Astrocyte of the cerebellum (primary cell): Measurements from ENCODE around the gene ATP5MK.
A peak's percentile ranks its signal among the peaks of the same experiment; 100 is the strongest.
"Not testable (repeated sequence)": the region's sequence is repeated elsewhere in the genome, so short reads cannot be mapped to it uniquely, and the experiment has no call there.

ENCODE experiments used
- DNase-seq: peaks from one replicate; pipeline ENCODE4 v3.0.0-alpha.2; 2011; ENCODE audit warnings: low read depth
- H3K4me3 ChIP-seq: 2 replicates; pipeline ENCODE4 v1.5.1; 2011; ENCODE audit warnings: mild to moderate bottlenecking, low read depth, low read length, moderate library complexity
- in situ Hi-C: cut with HindIII; loops from 2 replicates; pipeline ENCODE4 v1.10.0; 2017; ENCODE audit warnings: low sequenced_read_pairs
- TF ChIP-seq, protein P1 (sequence below): IDR thresholded peaks from 2 replicates; pipeline ENCODE4 v1.5.1; 2012; ENCODE audit warnings: low read length, low read depth, moderate library complexity, mild to moderate bottlenecking; ENCODE audit errors: missing control alignments

Gene ATP5MK

GRCh38 chr10:103355906-103356599, 40.2 kb downstream of the ATP5MK start:
- no peak for DNase-seq
- no peak overlapping the region for H3K4me3 ChIP-seq
- in situ Hi-C loops: no loop called here
- TF ChIP-seq, protein P1, sequence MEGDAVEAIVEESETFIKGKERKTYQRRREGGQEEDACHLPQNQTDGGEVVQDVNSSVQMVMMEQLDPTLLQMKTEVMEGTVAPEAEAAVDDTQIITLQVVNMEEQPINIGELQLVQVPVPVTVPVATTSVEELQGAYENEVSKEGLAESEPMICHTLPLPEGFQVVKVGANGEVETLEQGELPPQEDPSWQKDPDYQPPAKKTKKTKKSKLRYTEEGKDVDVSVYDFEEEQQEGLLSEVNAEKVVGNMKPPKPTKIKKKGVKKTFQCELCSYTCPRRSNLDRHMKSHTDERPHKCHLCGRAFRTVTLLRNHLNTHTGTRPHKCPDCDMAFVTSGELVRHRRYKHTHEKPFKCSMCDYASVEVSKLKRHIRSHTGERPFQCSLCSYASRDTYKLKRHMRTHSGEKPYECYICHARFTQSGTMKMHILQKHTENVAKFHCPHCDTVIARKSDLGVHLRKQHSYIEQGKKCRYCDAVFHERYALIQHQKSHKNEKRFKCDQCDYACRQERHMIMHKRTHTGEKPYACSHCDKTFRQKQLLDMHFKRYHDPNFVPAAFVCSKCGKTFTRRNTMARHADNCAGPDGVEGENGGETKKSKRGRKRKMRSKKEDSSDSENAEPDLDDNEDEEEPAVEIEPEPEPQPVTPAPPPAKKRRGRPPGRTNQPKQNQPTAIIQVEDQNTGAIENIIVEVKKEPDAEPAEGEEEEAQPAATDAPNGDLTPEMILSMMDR: no peak

- DNase-seq, H3K4me3 ChIP-seq, in situ Hi-C loops: not testable (repeated sequence)
Observed at GRCh38 chr10:103354567-103354966, 41.7 kb downstream of the ATP5MK start.

GRCh38 chr10:103353281-103353680, 43.0 kb downstream of the ATP5MK start:
- in situ Hi-C loops: no loop called here
- no peak overlapping the region for H3K4me3 ChIP-seq
- TF ChIP-seq, protein P1: no peak
- no peak for DNase-seq

DNA sequence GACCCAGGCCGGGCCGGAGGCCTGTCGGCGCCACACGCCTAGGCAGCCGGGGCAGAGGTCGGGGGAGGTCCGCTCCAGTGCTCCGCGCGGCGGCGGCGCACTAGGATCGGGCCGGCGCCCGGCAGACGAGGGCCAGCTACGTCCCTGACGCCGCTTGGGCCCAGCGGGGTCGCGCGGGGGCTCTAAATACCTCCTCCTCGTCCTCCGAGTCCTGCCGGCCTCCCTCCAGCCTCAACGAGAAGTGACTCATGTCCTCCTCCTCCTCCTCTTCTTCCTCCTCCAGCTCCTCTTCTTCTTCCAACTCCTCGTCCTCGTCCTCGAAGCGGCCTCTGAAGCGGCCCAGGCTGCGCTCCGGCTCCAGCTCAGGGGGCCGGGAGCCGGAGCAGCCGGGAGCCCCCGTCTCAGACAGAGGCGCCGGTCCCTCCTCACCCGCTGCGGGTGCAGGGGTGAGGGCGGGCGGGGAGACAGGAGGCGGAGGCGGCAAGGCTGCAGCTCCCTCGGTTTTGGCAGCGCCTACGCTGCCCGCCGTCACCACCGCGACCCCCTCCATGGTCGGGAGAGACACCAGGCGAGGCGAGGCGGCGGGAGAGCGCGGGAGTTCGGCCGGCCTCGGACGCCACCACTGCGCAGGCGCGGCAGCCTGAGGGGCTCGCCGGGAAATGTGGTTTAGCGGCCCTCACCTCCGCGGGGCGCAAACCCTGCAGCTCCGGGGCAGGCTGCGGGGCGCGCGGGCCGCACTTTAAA, 45.6 kb downstream of the ATP5MK start, which contains the start of gene PCGF6:
Gene PCGF6 (minus strand): TSS at position 624 of the 744 bp plus-strand sequence. CDS start 74 bp downstream, at position 550.
- DNase-seq: no peak
- in situ Hi-C loops: no loop called here
- TF ChIP-seq, protein P1: no peak
- H3K4me3 ChIP-seq: peak within 1 kb of the TSS; percentile 72

- TF ChIP-seq, protein P1: no peak
- no peak for DNase-seq
- in situ Hi-C loops: no loop called here
- peak overlapping the region; percentile 72 for H3K4me3 ChIP-seq
Observed at GRCh38 chr10:103350175-103350516, 46.1 kb downstream of the ATP5MK start.
